Mesenchymal stem cell (in vitro differentiated cells and primary cell): Measurements from ENCODE around the gene POLD3.

ENCODE experiments used
- DNase-seq: peaks from one replicate; pipeline ENCODE4 v3.0.0-alpha.2; 2013
- H2AFZ ChIP-seq: one replicate; pipeline ENCODE4 v1.6.1; 2013; ENCODE audit warnings: low read depth, mild to moderate bottlenecking, control low read depth, inconsistent platforms, low read length, moderate library complexity
- H2AK5ac ChIP-seq: 2 replicates; pipeline ENCODE4 v1.6.1; 2013; ENCODE audit warnings: low read length, moderate library complexity, mild to moderate bottlenecking, inconsistent platforms; ENCODE audit not compliant: severe bottlenecking
- H2BK120ac ChIP-seq: one replicate; pipeline ENCODE4 v1.6.1; 2013; ENCODE audit warnings: low read depth, mild to moderate bottlenecking, inconsistent platforms, low read length, moderate library complexity
- H2BK12ac ChIP-seq, 2 experiments: one replicate each; pipeline ENCODE4 v1.6.1; 2013; ENCODE audit warnings: inconsistent platforms in 2 of 2, low read length in 2 of 2, mild to moderate bottlenecking in 2 of 2, moderate library complexity in 2 of 2, control low read depth in 1 of 2
- H2BK15ac ChIP-seq: one replicate; pipeline ENCODE4 v1.6.1; 2013; ENCODE audit warnings: mild to moderate bottlenecking, low read depth, inconsistent platforms; ENCODE audit not compliant: poor library complexity, severe bottlenecking
- H2BK5ac ChIP-seq: 2 replicates; pipeline ENCODE4 v1.6.1; 2013; ENCODE audit warnings: low read depth, mild to moderate bottlenecking, low read length, control low read depth, inconsistent platforms; ENCODE audit not compliant: poor library complexity, severe bottlenecking
- H3K14ac ChIP-seq, 2 experiments: one replicate each; pipeline ENCODE4 v1.6.1; 2013; ENCODE audit warnings: inconsistent platforms in 2 of 2, low read length in 2 of 2, control low read depth in 1 of 2, mild to moderate bottlenecking in 1 of 2, moderate library complexity in 1 of 2
- H3K18ac ChIP-seq, 2 experiments: one replicate each; pipeline ENCODE4 v1.6.1; 2013; ENCODE audit warnings: inconsistent platforms in 2 of 2, low read length in 2 of 2, control low read depth in 1 of 2, low read depth in 1 of 2, mild to moderate bottlenecking in 1 of 2
- H3K23ac ChIP-seq, 2 experiments: one replicate each; pipeline ENCODE4 v1.6.1; 2013; ENCODE audit warnings: inconsistent platforms in 2 of 2, low read length in 2 of 2, mild to moderate bottlenecking in 2 of 2, moderate library complexity in 2 of 2, control low read depth in 1 of 2
- H3K27ac ChIP-seq: 2 replicates; pipeline ENCODE4 v1.5.1; 2013; ENCODE audit warnings: mild to moderate bottlenecking, moderate library complexity, low read length, control low read depth, inconsistent platforms; ENCODE audit not compliant: poor library complexity, severe bottlenecking
- H3K27me3 ChIP-seq, 2 experiments: 2 replicates each; pipeline versions ENCODE4 v1.6.1 to v1.7.0; 2013; ENCODE audit warnings: low read length in 2 of 2, mild to moderate bottlenecking in 2 of 2, moderate library complexity in 2 of 2, control low read depth in 1 of 2, inconsistent platforms in 1 of 2; ENCODE audit not compliant: control insufficient read depth in 1 of 2, insufficient read depth in 1 of 2
- H3K36me3 ChIP-seq, 2 experiments: 2 replicates each; pipeline versions ENCODE4 v1.6.1 to v1.7.0; 2013; ENCODE audit warnings: low read length in 2 of 2, control low read depth in 1 of 2, inconsistent platforms in 1 of 2, low read depth in 1 of 2, mild to moderate bottlenecking in 1 of 2; ENCODE audit not compliant: insufficient read depth in 2 of 2, control insufficient read depth in 1 of 2
- H3K4ac ChIP-seq, 2 experiments: one replicate each; pipeline ENCODE4 v1.6.1; 2013; ENCODE audit warnings: inconsistent platforms in 2 of 2, low read length in 2 of 2, mild to moderate bottlenecking in 2 of 2, moderate library complexity in 2 of 2, control low read depth in 1 of 2, low read depth in 1 of 2
- H3K4me1 ChIP-seq: 2 replicates; pipeline ENCODE4 v1.6.1; 2013; ENCODE audit warnings: low read depth, low read length, control low read depth; ENCODE audit not compliant: control insufficient read depth, insufficient read depth
- H3K4me2 ChIP-seq: 2 replicates; pipeline ENCODE4 v1.6.1; 2013; ENCODE audit warnings: low read length, mild to moderate bottlenecking, inconsistent platforms; ENCODE audit not compliant: poor library complexity, severe bottlenecking
- H3K4me3 ChIP-seq, 2 experiments: 2 replicates each; pipeline versions ENCODE4 v1.5.1 to v1.7.0; 2013; ENCODE audit warnings: low read length in 2 of 2, mild to moderate bottlenecking in 2 of 2, control low read depth in 1 of 2, low read depth in 1 of 2; ENCODE audit not compliant: insufficient read depth in 1 of 2
- H3K79me1 ChIP-seq: replicated peaks from 2 replicates; pipeline ENCODE4 v1.6.1; 2013; ENCODE audit warnings: mild to moderate bottlenecking, control low read depth, low read length, inconsistent platforms; ENCODE audit not compliant: poor library complexity, severe bottlenecking
- H3K9ac ChIP-seq: 2 replicates; pipeline ENCODE4 v1.7.0; 2013; ENCODE audit warnings: mild to moderate bottlenecking, low read length, moderate library complexity
- H3K9me3 ChIP-seq: 2 replicates; pipeline ENCODE4 v1.7.0; 2013; ENCODE audit warnings: mild to moderate bottlenecking, low read length; ENCODE audit not compliant: control insufficient read depth
- H4K8ac ChIP-seq: one replicate; pipeline ENCODE4 v1.6.1; 2013; ENCODE audit warnings: inconsistent platforms, mild to moderate bottlenecking, low read length, moderate library complexity
- H4K91ac ChIP-seq: one replicate; pipeline ENCODE4 v1.6.1; 2013; ENCODE audit warnings: mild to moderate bottlenecking, low read length, inconsistent platforms
- WGBS: methylation state at CpG from one replicate; pipeline ENCODE4 v1.1.7; 2013; ENCODE audit warnings: mixed read lengths; 5-methylcytosine and 5-hydroxymethylcytosine counted together

Gene POLD3

GRCh38 chr11:74637700-74638099 is 45.3 kb downstream of the POLD3 start:
- no peak overlapping the region for H4K91ac ChIP-seq
- H3K23ac ChIP-seq: no peak overlapping the region
- H2AK5ac ChIP-seq: no peak overlapping the region

GRCh38 chr11:74638869-74639268 is 46.5 kb downstream of the POLD3 start:
- no peak overlapping the region for H2BK5ac ChIP-seq
- H3K14ac ChIP-seq: no peak overlapping the region
- H3K27ac ChIP-seq: no peak overlapping the region
- peaks cover 6% of the 10 kb centered on the region for H3K79me1 ChIP-seq
- H3K4ac ChIP-seq: no peak overlapping the region
- no peak overlapping the region for H2BK15ac ChIP-seq
- H3K4me1 ChIP-seq: no peaks in the 10 kb centered on the region
- H4K91ac ChIP-seq: no peak overlapping the region
- no peak overlapping the region for H2AK5ac ChIP-seq
- H2AFZ ChIP-seq: no peak overlapping the region
- H3K4me3 ChIP-seq: no peak overlapping the region
- no peak overlapping the region for H4K8ac ChIP-seq
- H3K9ac ChIP-seq: no peak overlapping the region
- no peak overlapping the region for H3K4me2 ChIP-seq
- H3K18ac ChIP-seq: no peak overlapping the region
- H3K9me3 ChIP-seq: no peaks in the 10 kb centered on the region
- WGBS: 93% methylated on average over 1 of the region's 1 CpG
- no peaks in the 10 kb centered on the region for H3K27me3 ChIP-seq
- H3K23ac ChIP-seq: no peak overlapping the region
- DNase-seq: no peak
- H2BK120ac ChIP-seq: no peak overlapping the region
- peaks cover 0 to 26% of the 10 kb centered on the region in 2 experiments for H3K36me3 ChIP-seq
- H2BK12ac ChIP-seq: no peak overlapping the region

More at GRCh38 chr11:74637700-74638099, 45.3 kb downstream of the POLD3 start:
- Histone ChIP-seq H3K4me3 (no peak overlapping the region), H3K4ac (no peak overlapping the region), H3K18ac (no peak overlapping the region), H3K4me2 (no peak overlapping the region), H3K9me3 (no peaks in the 10 kb centered on the region), H3K4me1 (no peaks in the 10 kb centered on the region), H3K27ac (no peak overlapping the region), H3K79me1 (peaks cover 5% of the 10 kb centered on the region), H3K36me3 (peaks cover 0 to 26% of the 10 kb centered on the region in 2 experiments), H3K14ac (no peak overlapping the region), H2BK12ac (no peak overlapping the region), H2BK5ac (no peak overlapping the region), H2BK15ac (no peak overlapping the region), H2BK120ac (no peak overlapping the region), H3K9ac (no peak overlapping the region), H2AFZ (no peak overlapping the region), H4K8ac (no peak overlapping the region), H3K27me3 (no peaks in the 10 kb centered on the region)
- 85% methylated on average over 1 of the region's 1 CpG for WGBS
- DNase-seq: no peak

- no peak for DNase-seq
- Histone ChIP-seq H3K27ac (no peak overlapping the region), H3K9me3 (no peaks in the 10 kb centered on the region), H3K4me2 (no peak overlapping the region), H3K14ac (no peak overlapping the region), H3K4me3 (no peak overlapping the region), H2BK15ac (no peak overlapping the region), H4K8ac (no peak overlapping the region), H2AK5ac (no peak overlapping the region), H3K27me3 (no peaks in the 10 kb centered on the region), H2BK12ac (no peak overlapping the region), H2BK5ac (no peak overlapping the region), H2BK120ac (no peak overlapping the region), H3K4ac (no peak overlapping the region), H3K79me1 (peaks cover 6% of the 10 kb centered on the region), H4K91ac (no peak overlapping the region), H3K23ac (no peak overlapping the region), H2AFZ (no peak overlapping the region), H3K4me1 (no peaks in the 10 kb centered on the region), H3K18ac (no peak overlapping the region), H3K36me3 (peaks cover 0 to 26% of the 10 kb centered on the region in 2 experiments), H3K9ac (no peak overlapping the region)
- 94% methylated on average over 3 of the region's 5 CpGs for WGBS
Observed at GRCh38 chr11:74639533-74639932, 47.2 kb downstream of the POLD3 start.

GRCh38 chr11:74641289-74641688 is 48.9 kb downstream of the POLD3 start:
- Histone ChIP-seq H4K8ac (no peak overlapping the region), H3K36me3 (peaks cover 0 to 20% of the 10 kb centered on the region in 2 experiments), H2AK5ac (no peak overlapping the region), H2BK15ac (no peak overlapping the region), H3K27ac (no peak overlapping the region), H2BK12ac (no peak overlapping the region), H3K18ac (no peak overlapping the region), H3K4ac (no peak overlapping the region), H3K4me2 (no peak overlapping the region), H3K9ac (no peak overlapping the region), H2BK120ac (no peak overlapping the region), H3K4me1 (no peaks in the 10 kb centered on the region), H3K4me3 (no peak overlapping the region), H2BK5ac (no peak overlapping the region), H2AFZ (no peak overlapping the region), H3K27me3 (no peaks in the 10 kb centered on the region), H3K9me3 (no peaks in the 10 kb centered on the region), H3K14ac (no peak overlapping the region), H3K79me1 (peaks cover 6% of the 10 kb centered on the region), H3K23ac (no peak overlapping the region), H4K91ac (no peak overlapping the region)
- no peak for DNase-seq
- WGBS: 93% methylated on average over 7 of the region's 8 CpGs
